SK-N-SH (cell line): ENCODE measurements around the gene SEC62. TPM values are rescaled to one million over a fixed set of nuclear protein-coding genes. Genes with fewer than 3 reads are reported as not detected.

Experiments
- CTCF ChIA-PET: fragments of 300-600, 350-600 bp; formaldehyde crosslinking; extraction: SDS; loops from one replicate; lab custom pipeline; 2021; lab: Yijun Ruan, JAX
- POLR2A ChIA-PET: fragments of 350-600 bp; sonication (Branson Sonifier 250); formaldehyde crosslinking; extraction: SDS; loops from one replicate; lab custom pipeline; 2020; ENCODE audit warnings: antibody characterized with exemption, inconsistent platforms; lab: Yijun Ruan, JAX
- DNase-seq: peaks from one replicate; pipeline ENCODE4 v3.0.0; 2012
- H2AFZ ChIP-seq: fragments of 200-600 bp; sonication (generic); 2 replicates; pipeline ENCODE4 v1.8.1; 2016; ENCODE audit warnings: antibody characterized with exemption, mild to moderate bottlenecking, low read depth
- H3F3A ChIP-seq: fragments of 200-600 bp; sonication (generic); replicated peaks from 2 replicates; pipeline ENCODE3; 2016; ENCODE audit warnings: antibody characterized with exemption, mild to moderate bottlenecking; ENCODE audit not compliant: insufficient read depth
- H3K27ac ChIP-seq, 2 experiments: fragments of 200-500 bp in 1 of 2; fragments of 200-600 bp in 1 of 2; sonication (Bioruptor generic) in 1 of 2; sonication (generic), shearing (Covaris generic) in 1 of 2; 2 replicates each; pipeline versions ENCODE4 v1.5.1 to v1.6.1; 2014 to 2016; ENCODE audit warnings: low read depth in 2 of 2, inconsistent platforms in 1 of 2, low read length in 1 of 2, mild to moderate bottlenecking in 1 of 2, mixed read lengths in 1 of 2
- H3K27me3 ChIP-seq: fragments of 200-600 bp; sonication (generic), shearing (Covaris generic); 2 replicates; pipeline ENCODE4 v1.6.1; 2016; ENCODE audit warnings: mixed run types; ENCODE audit not compliant: insufficient read depth
- H3K36me3 ChIP-seq, 2 experiments: fragments of 200-500 bp in 1 of 2; fragments of 200-600 bp in 1 of 2; sonication (Bioruptor generic) in 1 of 2; sonication (generic) in 1 of 2; replicated peaks in 1 of 2; 2 replicates each; pipeline versions ENCODE3 to v1.5.1; 2014 to 2016; ENCODE audit warnings: low read length in 1 of 2, mild to moderate bottlenecking in 1 of 2; ENCODE audit not compliant: insufficient read depth in 2 of 2, control insufficient read depth in 1 of 2
- H3K4me1 ChIP-seq, 2 experiments: fragments of 200-500 bp in 1 of 2; fragments of 200-600 bp in 1 of 2; sonication (Bioruptor generic) in 1 of 2; sonication (generic), shearing (Covaris generic) in 1 of 2; 2 replicates each; pipeline versions ENCODE4 v1.5.1 to v1.6.1; 2014 to 2016; ENCODE audit warnings: low read depth in 1 of 2, low read length in 1 of 2, mixed run types in 1 of 2; ENCODE audit not compliant: insufficient read depth in 2 of 2, control insufficient read depth in 1 of 2
- H3K4me2 ChIP-seq: fragments of 200-600 bp; sonication (generic), shearing (Covaris generic); 2 replicates; pipeline ENCODE4 v1.6.1; 2017; ENCODE audit warnings: mixed run types
- H3K4me3 ChIP-seq, 2 experiments: fragments of 200-500 bp in 1 of 2; fragments of 200-600 bp in 1 of 2; sonication (Bioruptor generic) in 1 of 2; sonication (generic), shearing (Covaris generic) in 1 of 2; 2 replicates each; pipeline versions ENCODE4 v1.5.1 to v1.8.1; 2014 to 2016; ENCODE audit warnings: low read depth in 2 of 2, inconsistent platforms in 1 of 2, low read length in 1 of 2, mild to moderate bottlenecking in 1 of 2, mixed read lengths in 1 of 2, moderate library complexity in 1 of 2
- H3K79me2 ChIP-seq: fragments of 200-600 bp; sonication (generic); 2 replicates; pipeline ENCODE4 v1.8.1; 2017; ENCODE audit warnings: mild to moderate bottlenecking; ENCODE audit not compliant: insufficient read depth
- H3K9ac ChIP-seq: fragments of 200-600 bp; sonication (generic); 2 replicates; pipeline ENCODE4 v1.6.1; 2017; ENCODE audit warnings: mixed run types
- H3K9me2 ChIP-seq: fragments of 200-600 bp; sonication (generic); 2 replicates; pipeline ENCODE4 v1.6.1; 2017; ENCODE audit warnings: mixed run types
- H3K9me3 ChIP-seq: fragments of 200-600 bp; sonication (generic); 2 replicates; pipeline ENCODE4 v1.6.1; 2017; ENCODE audit warnings: mixed run types, mild to moderate bottlenecking, moderate library complexity
- H4K20me1 ChIP-seq: fragments of 200-600 bp; sonication (generic); 2 replicates; pipeline ENCODE4 v1.6.1; 2017; ENCODE audit warnings: mild to moderate bottlenecking, mixed run types; ENCODE audit not compliant: insufficient read depth
- CHD2 ChIP-seq: fragments of 150-350 bp; IDR thresholded peaks from 2 replicates; pipeline ENCODE4 v1.6.1; 2018; ENCODE audit warnings: low read length; ENCODE audit not compliant: partially characterized antibody
- ELF1 ChIP-seq: IDR thresholded peaks from 2 replicates; pipeline ENCODE4 v1.4.0; 2012
- EZH2phosphoT487 ChIP-seq: fragments of 200-600 bp; sonication (generic); IDR thresholded peaks from 2 replicates; pipeline ENCODE4 v1.6.1; 2017; ENCODE audit warnings: low read depth, mixed run types, mild to moderate bottlenecking, antibody characterized with exemption, moderate library complexity, borderline replicate concordance
- FOXJ3 ChIP-seq: sonication (generic); formaldehyde crosslinking; IDR thresholded peaks from 2 replicates; pipeline ENCODE4 v1.5.1; 2020; ENCODE audit warnings: mild to moderate bottlenecking, missing genetic modification reagents
- GABPA ChIP-seq: IDR thresholded peaks from 2 replicates; pipeline ENCODE4 v1.4.0; 2012; ENCODE audit warnings: low read depth, mild to moderate bottlenecking
- JUND ChIP-seq: IDR thresholded peaks from 2 replicates; pipeline ENCODE4 v1.4.0; 2012
- MEF2A ChIP-seq: IDR thresholded peaks from 2 replicates; pipeline ENCODE4 v1.4.0; 2012; ENCODE audit warnings: low read depth, borderline replicate concordance
- NFIC ChIP-seq: IDR thresholded peaks from 2 replicates; pipeline ENCODE4 v1.4.0; 2012; ENCODE audit warnings: borderline replicate concordance
- NRF1 ChIP-seq: IDR thresholded peaks from 2 replicates; pipeline ENCODE4 v1.6.1; 2012; ENCODE audit warnings: low read depth, mild to moderate bottlenecking, low read length
- POLR2AphosphoS5 ChIP-seq: IDR thresholded peaks from 2 replicates; pipeline ENCODE4 v1.6.1; 2012; ENCODE audit warnings: low read depth, low read length
- RAD21 ChIP-seq: IDR thresholded peaks from 2 replicates; pipeline ENCODE4 v1.6.1; 2012; ENCODE audit warnings: mild to moderate bottlenecking, low read length
- RFX5 ChIP-seq: IDR thresholded peaks from 2 replicates; pipeline ENCODE4 v1.6.1; 2012; ENCODE audit warnings: mild to moderate bottlenecking, improper control_type of control experiment, low read length
- TCF12 ChIP-seq: IDR thresholded peaks from 2 replicates; pipeline ENCODE4 v1.4.0; 2012
- TEAD4 ChIP-seq: IDR thresholded peaks from 2 replicates; pipeline ENCODE4 v1.4.0; 2012; ENCODE audit warnings: mild to moderate bottlenecking, borderline replicate concordance; ENCODE audit not compliant: insufficient read depth
- YY1 ChIP-seq: IDR thresholded peaks from 2 replicates; pipeline ENCODE4 v1.4.0; 2012; ENCODE audit warnings: low read depth, mild to moderate bottlenecking
- WGBS: methylation state at CpG from one replicate; pipeline ENCODE4 v1.1.6; 2017; ENCODE audit warnings: low lambda C conversion rate; 5-methylcytosine and 5-hydroxymethylcytosine counted together
- polyA plus RNA-seq, 3 experiments: library from polyadenylated mRNA; depleted of rRNA; stranded (reverse); fragments of >200 nt; gene quantifications; 2 replicates each; pipeline ENCODE4 v1.2.3, GENCODE V29; 2012
- TF ChIP-seq, protein P1 (sequence below): IDR thresholded peaks from 2 replicates; pipeline ENCODE4 v1.4.0; 2012; ENCODE audit warnings: low read depth, borderline replicate concordance
- TF ChIP-seq, protein P2 (sequence below): IDR thresholded peaks from 2 replicates; pipeline ENCODE4 v1.4.0; 2012; ENCODE audit warnings: low read depth
- TF ChIP-seq, protein P3 (sequence below): fragments of 200-600 bp; sonication (generic); IDR thresholded peaks from 2 replicates; pipeline ENCODE4 v1.6.1; 2017; ENCODE audit warnings: antibody characterized with exemption, mild to moderate bottlenecking, moderate library complexity

SEC62 gene
- polyA plus RNA-seq, 1 of the 3 experiments (the other 2 are of a cell fraction) = 15.0 TPM

DNA sequence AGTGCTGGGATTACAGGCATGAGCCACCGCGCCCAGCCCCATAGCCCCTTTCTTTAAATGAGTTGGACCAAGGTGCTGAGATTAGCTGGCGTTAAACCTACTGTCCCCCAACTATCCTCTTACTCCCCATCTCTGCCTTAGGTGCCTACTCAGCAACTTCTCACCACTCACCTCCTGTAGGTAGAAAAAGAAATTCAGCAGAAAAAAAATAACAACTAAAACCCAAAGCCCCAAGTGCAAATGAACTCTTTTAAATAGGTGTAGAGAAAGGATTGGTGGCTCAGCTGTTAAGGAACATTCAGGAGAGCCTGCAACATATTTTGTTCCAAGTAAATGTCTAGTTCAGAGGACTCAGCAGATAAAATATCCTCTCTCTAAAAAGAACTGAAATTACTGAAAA is 35.8 kb upstream of the SEC62 start:
- H3K27ac ChIP-seq = no peak overlapping the region
- no peak for TF ChIP-seq JUND
- CTCF ChIA-PET = interaction anchor here (0.9 kb wide), 1 partner anchor 28 kb away, joined by 3 read pairs; no protein-coding TSS in a partner anchor
- no peak overlapping the region for H3K4me2 ChIP-seq
- 93% methylated on average over 3 of the region's 3 CpGs for WGBS
- H3K9me2 ChIP-seq = no peaks in the 10 kb centered on the region
- no peak overlapping the region for H3K9ac ChIP-seq
- no peaks in the 10 kb centered on the region for H4K20me1 ChIP-seq
- no peaks in the 10 kb centered on the region for H3K79me2 ChIP-seq
- no peaks in the 10 kb centered on the region; the same call in 1 of the 2 replicates for H3K27me3 ChIP-seq
- no peak overlapping the region for H2AFZ ChIP-seq
- no peak overlapping the region for H3K4me3 ChIP-seq
- POLR2A ChIA-PET = no interaction called here
- H3K4me1 ChIP-seq = no peaks in the 10 kb centered on the region
- H3F3A ChIP-seq = no peaks in the 10 kb centered on the region
- no peak for DNase-seq
- no peaks in the 10 kb centered on the region for H3K9me3 ChIP-seq
- no peaks in the 10 kb centered on the region for H3K36me3 ChIP-seq

DNA sequence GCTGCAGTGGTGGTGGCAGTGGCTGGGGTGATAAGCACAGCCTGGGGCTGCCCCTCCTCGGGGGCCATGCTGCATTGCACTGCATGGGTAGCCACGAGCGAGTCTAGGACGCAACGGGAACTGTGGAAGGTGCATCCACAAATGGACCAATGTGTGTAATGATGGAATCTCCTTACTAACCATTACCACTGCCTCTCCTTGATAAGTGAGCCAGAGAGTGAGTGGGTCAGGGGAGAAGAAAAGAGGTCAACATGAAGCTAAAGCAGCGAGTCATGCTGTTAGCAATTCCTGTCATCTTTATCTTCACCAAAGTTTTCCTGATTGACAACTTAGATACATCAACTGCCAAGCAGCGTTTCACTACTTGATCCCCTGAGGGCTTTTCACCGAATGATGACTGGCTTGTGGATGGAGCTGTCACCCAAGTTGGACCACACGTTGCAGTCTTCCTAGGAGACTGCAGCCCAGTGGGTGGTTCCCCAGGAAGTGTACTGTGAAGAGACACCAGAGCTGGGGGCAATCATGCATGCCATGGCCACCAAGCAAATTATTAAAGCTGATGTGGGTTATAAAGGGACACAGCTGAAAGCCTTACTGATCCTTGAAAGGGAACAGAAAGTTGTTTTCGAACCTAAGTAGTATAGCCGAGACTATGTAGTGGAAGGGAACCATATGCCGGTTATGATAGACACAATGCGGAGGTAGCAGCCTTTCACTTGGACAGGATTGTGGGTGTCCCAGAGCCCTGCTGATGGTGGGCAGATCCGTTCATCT is 34.7 kb upstream of the SEC62 start:
- H3K9me3 ChIP-seq = no peaks in the 10 kb centered on the region
- TF ChIP-seq, protein P1, sequence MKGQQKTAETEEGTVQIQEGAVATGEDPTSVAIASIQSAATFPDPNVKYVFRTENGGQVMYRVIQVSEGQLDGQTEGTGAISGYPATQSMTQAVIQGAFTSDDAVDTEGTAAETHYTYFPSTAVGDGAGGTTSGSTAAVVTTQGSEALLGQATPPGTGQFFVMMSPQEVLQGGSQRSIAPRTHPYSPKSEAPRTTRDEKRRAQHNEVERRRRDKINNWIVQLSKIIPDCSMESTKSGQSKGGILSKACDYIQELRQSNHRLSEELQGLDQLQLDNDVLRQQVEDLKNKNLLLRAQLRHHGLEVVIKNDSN = no peak
- DNase-seq = no peak
- no peaks in the 10 kb centered on the region for H4K20me1 ChIP-seq
- H3K4me2 ChIP-seq = no peak overlapping the region
- H3K27me3 ChIP-seq = no peaks in the 10 kb centered on the region; the same call in 1 of the 2 replicates
- no peaks in the 10 kb centered on the region for H3K9me2 ChIP-seq
- no peaks in the 10 kb centered on the region for H3K4me1 ChIP-seq
- no peaks in the 10 kb centered on the region for H3K79me2 ChIP-seq
- no peak overlapping the region for H3K9ac ChIP-seq
- no peak overlapping the region for H3K27ac ChIP-seq
- ChIA-PET CTCF (interaction anchor here (1.4 kb wide), 1 partner anchor 68 kb away, joined by 3 read pairs; no protein-coding TSS in a partner anchor), POLR2A (no interaction called here)
- 62% methylated on average over 14 of the region's 14 CpGs for WGBS
- H3K4me3 ChIP-seq = no peak overlapping the region
- H3K36me3 ChIP-seq = no peaks in the 10 kb centered on the region
- H2AFZ ChIP-seq = no peak overlapping the region
- H3F3A ChIP-seq = no peaks in the 10 kb centered on the region

DNA sequence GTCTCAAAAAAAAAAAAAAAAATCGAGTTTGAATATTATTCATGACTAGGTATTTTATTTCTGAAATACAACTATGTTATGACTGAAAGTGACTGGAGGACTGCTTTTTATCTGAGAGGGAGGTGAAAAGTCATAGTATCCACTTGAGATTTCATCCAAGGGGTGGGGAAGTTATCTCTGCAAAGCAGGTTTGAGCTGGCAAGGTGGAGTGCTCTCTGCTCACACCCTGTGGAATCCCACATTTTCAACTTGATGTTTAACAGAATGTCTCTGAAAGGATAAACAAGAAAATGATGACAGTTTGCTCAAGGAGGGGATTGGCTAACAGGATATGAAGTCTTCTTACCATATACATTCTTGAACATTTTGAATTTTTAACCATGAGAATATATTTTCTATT is 27.3 kb upstream of the SEC62 start:
- Histone ChIP-seq H3F3A (no peaks in the 10 kb centered on the region), H3K79me2 (no peaks in the 10 kb centered on the region), H4K20me1 (no peaks in the 10 kb centered on the region), H3K4me1 (no peaks in the 10 kb centered on the region), H3K4me2 (no peak overlapping the region), H3K9me3 (no peaks in the 10 kb centered on the region), H3K4me3 (no peak overlapping the region), H2AFZ (no peak overlapping the region), H3K9me2 (no peaks in the 10 kb centered on the region), H3K36me3 (peaks cover 0 to 4% of the 10 kb centered on the region in 2 experiments), H3K9ac (no peak overlapping the region), H3K27ac (no peak overlapping the region), H3K27me3 (no peaks in the 10 kb centered on the region; the same call in 1 of the 2 replicates)
- POLR2A ChIA-PET = no interaction called here
- CTCF ChIA-PET = no interaction called here
- no peak for DNase-seq
- WGBS = 0% methylated on average over 1 of the region's 1 CpG
- TF ChIP-seq MEF2A = no peak
- TF ChIP-seq NRF1 = no peak
- no peak for TF ChIP-seq RAD21
- no peak for TF ChIP-seq FOXJ3 (CRISPR knock-in tag)
- TF ChIP-seq RFX5 = no peak
- TF ChIP-seq POLR2AphosphoS5 = no peak
- TF ChIP-seq ELF1 = no peak
- TF ChIP-seq TEAD4 = no peak
- TF ChIP-seq, protein P2, sequence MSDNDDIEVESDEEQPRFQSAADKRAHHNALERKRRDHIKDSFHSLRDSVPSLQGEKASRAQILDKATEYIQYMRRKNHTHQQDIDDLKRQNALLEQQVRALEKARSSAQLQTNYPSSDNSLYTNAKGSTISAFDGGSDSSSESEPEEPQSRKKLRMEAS = no peak
- TF ChIP-seq NFIC = no peak
- TF ChIP-seq, protein P1 = no peak
- TF ChIP-seq CHD2 = no peak
- TF ChIP-seq, protein P3, sequence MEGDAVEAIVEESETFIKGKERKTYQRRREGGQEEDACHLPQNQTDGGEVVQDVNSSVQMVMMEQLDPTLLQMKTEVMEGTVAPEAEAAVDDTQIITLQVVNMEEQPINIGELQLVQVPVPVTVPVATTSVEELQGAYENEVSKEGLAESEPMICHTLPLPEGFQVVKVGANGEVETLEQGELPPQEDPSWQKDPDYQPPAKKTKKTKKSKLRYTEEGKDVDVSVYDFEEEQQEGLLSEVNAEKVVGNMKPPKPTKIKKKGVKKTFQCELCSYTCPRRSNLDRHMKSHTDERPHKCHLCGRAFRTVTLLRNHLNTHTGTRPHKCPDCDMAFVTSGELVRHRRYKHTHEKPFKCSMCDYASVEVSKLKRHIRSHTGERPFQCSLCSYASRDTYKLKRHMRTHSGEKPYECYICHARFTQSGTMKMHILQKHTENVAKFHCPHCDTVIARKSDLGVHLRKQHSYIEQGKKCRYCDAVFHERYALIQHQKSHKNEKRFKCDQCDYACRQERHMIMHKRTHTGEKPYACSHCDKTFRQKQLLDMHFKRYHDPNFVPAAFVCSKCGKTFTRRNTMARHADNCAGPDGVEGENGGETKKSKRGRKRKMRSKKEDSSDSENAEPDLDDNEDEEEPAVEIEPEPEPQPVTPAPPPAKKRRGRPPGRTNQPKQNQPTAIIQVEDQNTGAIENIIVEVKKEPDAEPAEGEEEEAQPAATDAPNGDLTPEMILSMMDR = no peak
- TF ChIP-seq TCF12 = no peak
- no peak for TF ChIP-seq GABPA
- no peak for TF ChIP-seq EZH2phosphoT487
- TF ChIP-seq YY1 = no peak
